ENCODE results near the gene RHOF. TPM values are rescaled to one million over a fixed set of nuclear protein-coding genes. Genes with fewer than 3 reads are reported as not detected.

The RHOF gene
- total and polyA plus RNA-seq, 2 of the 13 experiments (the other 11 are each of a cell fraction or from before 2014, with no cell fraction given), result 14.6 to 32.2 TPM

- H3K27ac ChIP-seq (ENCODE audit: extremely low read length, insufficient read depth, low read length), result no peak overlapping the region
- intact Hi-C loops (cut with micrococcal nuclease; ENCODE audit: unreplicated experiment) (no loop called here), in situ Hi-C loops (cut with HindIII; ENCODE audit: extremely low pct_ligation_motif_present, low pct_unique_long_range_greater_than_20kb) (no loop called here)
- no peak for DNase-seq (ENCODE audit: low spot score)
- no peak for ATAC-seq
- H3K9ac ChIP-seq (ENCODE audit: insufficient read depth, low read depth, low read length), result no peak overlapping the region
- no peaks in the 10 kb centered on the region for H4K20me1 ChIP-seq (ENCODE audit: insufficient read depth, low read length)
- H3K79me2 ChIP-seq (ENCODE audit: insufficient read depth, low read length), result no peaks in the 10 kb centered on the region
- TF ChIP-seq ZFP1 (CRISPR knock-in tag; IDR thresholded peaks at IDR 0.05) (no peak), PBX3 (CRISPR knock-in tag; IDR thresholded peaks at IDR 0.05; ENCODE audit: borderline replicate concordance) (no peak), FOSL2 (CRISPR knock-in tag; IDR thresholded peaks at IDR 0.05) (peak; percentile 78)
- ChIA-PET CTCF (ENCODE audit: low intra/inter-chr PET ratio, low total read pairs) (no interaction called here), POLR2A (interaction anchor here (0.7 kb wide), 1 partner anchor 57 kb away, joined by 4 read pairs; no protein-coding TSS in a partner anchor)
- H3K4me2 ChIP-seq (ENCODE audit: low read depth, low read length), result no peak overlapping the region
- H3K4me3 ChIP-seq (replicated peaks in 1 of 3; ENCODE audit: insufficient read depth in 1 of 3, low read depth in 2 of 3, low read length in 3 of 3), result no peak overlapping the region
- H3K27me3 ChIP-seq (ENCODE audit: control insufficient read depth in 1 of 2, insufficient read depth in 2 of 2, low read length in 2 of 2), result no peaks in the 10 kb centered on the region
- no peaks in the 10 kb centered on the region for H3K9me3 ChIP-seq (ENCODE audit: low read length)
- BruUV-seq (replicated peaks), result no TSS peak
- no peaks in the 10 kb centered on the region for H3K36me3 ChIP-seq (replicated peaks in 1 of 2; ENCODE audit: control insufficient read depth in 1 of 2, insufficient read depth in 2 of 2, low read length in 2 of 2)
- FAIRE-seq, result no peak
- 92% methylated on average over 4 of the region's 5 CpGs for WGBS (ENCODE audit: low lambda C conversion rate)
- no peak overlapping the region for H2AFZ ChIP-seq (ENCODE audit: low read length)
- H3K4me1 ChIP-seq (ENCODE audit: insufficient read depth, low read length), result peaks cover 16% of the 10 kb centered on the region
Measured at GRCh38 chr12:121765573-121765972, 27.9 kb downstream of the RHOF start.

GRCh38 chr12:121764808-121765207, 28.7 kb downstream of the RHOF start:
- Histone ChIP-seq H3K27me3 (ENCODE audit: control insufficient read depth in 1 of 2, insufficient read depth in 2 of 2, low read length in 2 of 2) (no peaks in the 10 kb centered on the region), H3K9ac (ENCODE audit: insufficient read depth, low read depth, low read length) (no peak overlapping the region), H3K4me2 (ENCODE audit: low read depth, low read length) (no peak overlapping the region), H3K36me3 (replicated peaks in 1 of 2; ENCODE audit: control insufficient read depth in 1 of 2, insufficient read depth in 2 of 2, low read length in 2 of 2) (no peaks in the 10 kb centered on the region), H2AFZ (ENCODE audit: low read length) (no peak overlapping the region), H3K27ac (ENCODE audit: extremely low read length, insufficient read depth, low read length) (no peak overlapping the region), H3K4me1 (ENCODE audit: insufficient read depth, low read length) (peaks cover 8% of the 10 kb centered on the region), H4K20me1 (ENCODE audit: insufficient read depth, low read length) (no peaks in the 10 kb centered on the region), H3K4me3 (replicated peaks in 1 of 3; ENCODE audit: insufficient read depth in 1 of 3, low read depth in 2 of 3, low read length in 3 of 3) (no peak overlapping the region), H3K9me3 (ENCODE audit: low read length) (no peaks in the 10 kb centered on the region), H3K79me2 (ENCODE audit: insufficient read depth, low read length) (no peaks in the 10 kb centered on the region)
- ChIA-PET POLR2A (interaction anchor here (0.7 kb wide), 1 partner anchor 56 kb away, joined by 4 read pairs; no protein-coding TSS in a partner anchor), CTCF (ENCODE audit: low intra/inter-chr PET ratio, low total read pairs) (no interaction called here)
- no TSS peak for BruUV-seq (replicated peaks)
- DNase-seq (ENCODE audit: low spot score), result no peak
- no peak for TF ChIP-seq SMYD3 (CRISPR knock-in tag; IDR thresholded peaks at IDR 0.05)
- TF ChIP-seq FOXP4 (CRISPR knock-in tag; IDR thresholded peaks at IDR 0.05), result no peak
- no peak for TF ChIP-seq KLF12 (CRISPR knock-in tag; IDR thresholded peaks at IDR 0.05; ENCODE audit: borderline replicate concordance)
- TF ChIP-seq ARNTL (CRISPR knock-in tag; IDR thresholded peaks at IDR 0.05), result no peak
- no peak for TF ChIP-seq HNRNPK (IDR thresholded peaks at IDR 0.05; ENCODE audit: low read depth, low read length, poor library complexity, severe bottlenecking)
- no peak for TF ChIP-seq ZNF34 (CRISPR knock-in tag; IDR thresholded peaks at IDR 0.05; ENCODE audit: borderline replicate concordance)
- no peak for TF ChIP-seq HDAC2 (CRISPR knock-in tag; IDR thresholded peaks at IDR 0.05)
- in situ Hi-C loops (cut with HindIII; ENCODE audit: extremely low pct_ligation_motif_present, low pct_unique_long_range_greater_than_20kb), result no loop called here
- intact Hi-C loops (cut with micrococcal nuclease; ENCODE audit: unreplicated experiment), result no loop called here
- WGBS (ENCODE audit: low lambda C conversion rate), result 89% methylated on average over 3 of the region's 3 CpGs
- no peak for FAIRE-seq
- ATAC-seq, result no peak

Measured in HepG2 (cell line).